Medulla oblongata (tissue), 1 donor: Measurements from ENCODE around the gene MAN2B2.
"Not testable (repeated sequence)": the region's sequence is repeated elsewhere in the genome, so short reads cannot be mapped to it uniquely, and the experiment has no call there.

ENCODE experiments used
- DNase-seq: peaks from one replicate; pipeline ENCODE4 v3.0.0-alpha.2; 2015; ENCODE audit errors: extremely low spot score

The MAN2B2 gene

GRCh38 chr4:6643141-6643847 is 68.3 kb downstream of the MAN2B2 start:
- no peak for DNase-seq

DNA sequence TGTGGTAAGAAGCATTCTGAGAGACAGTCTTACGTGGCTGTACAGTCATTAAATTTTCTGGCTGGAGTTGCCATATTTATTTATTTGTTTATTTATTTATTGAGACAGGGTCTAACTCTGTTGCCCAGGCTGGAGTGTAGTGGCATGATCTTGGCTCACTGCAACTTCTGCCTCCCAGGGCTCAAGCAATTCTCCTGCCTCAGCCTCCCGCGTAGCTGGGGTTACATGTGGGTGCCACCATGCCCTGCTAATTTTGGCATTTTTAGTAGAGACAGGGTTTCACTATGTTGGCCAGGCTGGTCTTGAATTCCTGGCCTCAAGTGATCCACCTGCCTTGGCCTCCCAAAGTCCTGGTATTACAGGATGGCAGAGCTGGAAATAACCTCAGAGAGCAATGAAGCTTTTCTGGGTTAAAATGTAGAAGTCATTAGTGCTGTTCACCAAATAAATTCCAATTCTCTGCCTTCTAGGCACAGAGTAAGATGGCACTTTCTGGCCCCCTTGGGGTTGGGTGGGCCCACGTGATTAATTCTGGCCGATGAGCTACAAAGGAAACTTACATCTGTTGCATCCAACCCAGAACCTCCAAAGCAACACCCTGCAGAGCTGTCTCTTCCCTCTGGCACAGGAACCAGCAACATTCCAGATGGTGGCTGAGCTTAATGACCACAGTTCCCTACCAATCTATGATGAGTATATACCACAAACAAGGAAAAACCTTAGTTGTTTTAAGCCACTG is 70.0 kb downstream of the MAN2B2 start:
- no peak for DNase-seq

DNA sequence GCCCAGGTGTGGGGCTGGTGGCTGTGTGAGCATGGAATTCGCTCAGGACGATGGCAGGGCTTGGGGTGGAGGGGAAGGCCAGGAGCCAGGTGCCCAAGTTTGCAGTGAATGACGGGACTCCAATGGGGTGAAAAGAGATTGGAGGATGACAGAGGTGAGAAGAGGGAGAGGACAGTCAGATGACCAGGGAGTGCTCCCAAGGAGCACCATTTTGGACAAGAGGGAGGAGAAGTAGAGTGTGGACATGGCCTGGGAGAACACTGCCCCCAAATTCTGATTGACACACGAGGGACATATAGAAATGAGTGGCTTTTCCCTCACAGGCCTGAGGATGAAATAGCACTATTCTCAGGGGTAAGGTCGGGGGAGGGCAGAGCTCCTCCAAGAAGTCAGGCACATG is 72.2 kb downstream of the MAN2B2 start:
- no peak for DNase-seq

- DNase-seq, result no peak
These were observed 72.7 kb downstream of the MAN2B2 start for GRCh38 chr4:6647582-6648230.

DNA sequence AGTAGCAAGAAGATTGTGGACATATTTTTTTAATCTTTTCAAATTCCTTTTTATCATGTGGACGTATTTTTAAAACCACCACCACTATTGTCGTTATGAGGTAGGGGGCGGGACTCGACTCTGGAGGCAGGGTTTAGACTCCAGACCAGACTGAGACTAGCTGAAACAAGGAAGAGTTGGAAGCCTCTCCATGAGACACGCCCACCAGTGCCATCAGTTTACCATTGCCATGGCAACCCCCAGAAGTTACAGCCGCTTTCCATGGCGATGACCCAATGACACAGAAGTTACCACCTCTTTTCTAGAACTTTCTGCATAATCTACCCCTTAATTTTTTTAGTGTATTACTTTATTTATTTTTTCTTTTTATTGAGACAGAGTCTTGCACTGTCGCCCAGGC is 74.2 kb downstream of the MAN2B2 start:
- no peak for DNase-seq

GRCh38 chr4:6654211-6654610 is 79.2 kb downstream of the MAN2B2 start:
- not testable (repeated sequence) for DNase-seq

DNA sequence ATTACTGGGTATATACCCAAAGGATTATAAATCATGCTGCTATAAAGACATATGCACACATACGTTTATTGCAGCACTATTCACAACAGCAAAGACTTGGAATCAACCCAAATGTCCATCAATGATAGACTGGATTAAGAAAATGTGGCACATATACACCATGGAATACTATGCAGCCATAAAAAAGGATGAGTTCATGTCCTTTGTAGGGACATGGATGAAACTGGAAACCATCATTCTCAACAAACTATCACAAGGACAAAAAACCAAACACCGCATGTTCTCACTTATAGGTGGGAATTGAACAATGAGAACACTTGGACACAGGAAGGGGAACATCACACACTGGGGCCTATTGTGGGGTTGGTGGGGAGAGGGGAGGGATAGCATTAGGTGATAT is 80.3 kb downstream of the MAN2B2 start:
- not testable (repeated sequence) for DNase-seq

- no peak for DNase-seq
These were observed 80.9 kb downstream of the MAN2B2 start for GRCh38 chr4:6655924-6656323.

DNA sequence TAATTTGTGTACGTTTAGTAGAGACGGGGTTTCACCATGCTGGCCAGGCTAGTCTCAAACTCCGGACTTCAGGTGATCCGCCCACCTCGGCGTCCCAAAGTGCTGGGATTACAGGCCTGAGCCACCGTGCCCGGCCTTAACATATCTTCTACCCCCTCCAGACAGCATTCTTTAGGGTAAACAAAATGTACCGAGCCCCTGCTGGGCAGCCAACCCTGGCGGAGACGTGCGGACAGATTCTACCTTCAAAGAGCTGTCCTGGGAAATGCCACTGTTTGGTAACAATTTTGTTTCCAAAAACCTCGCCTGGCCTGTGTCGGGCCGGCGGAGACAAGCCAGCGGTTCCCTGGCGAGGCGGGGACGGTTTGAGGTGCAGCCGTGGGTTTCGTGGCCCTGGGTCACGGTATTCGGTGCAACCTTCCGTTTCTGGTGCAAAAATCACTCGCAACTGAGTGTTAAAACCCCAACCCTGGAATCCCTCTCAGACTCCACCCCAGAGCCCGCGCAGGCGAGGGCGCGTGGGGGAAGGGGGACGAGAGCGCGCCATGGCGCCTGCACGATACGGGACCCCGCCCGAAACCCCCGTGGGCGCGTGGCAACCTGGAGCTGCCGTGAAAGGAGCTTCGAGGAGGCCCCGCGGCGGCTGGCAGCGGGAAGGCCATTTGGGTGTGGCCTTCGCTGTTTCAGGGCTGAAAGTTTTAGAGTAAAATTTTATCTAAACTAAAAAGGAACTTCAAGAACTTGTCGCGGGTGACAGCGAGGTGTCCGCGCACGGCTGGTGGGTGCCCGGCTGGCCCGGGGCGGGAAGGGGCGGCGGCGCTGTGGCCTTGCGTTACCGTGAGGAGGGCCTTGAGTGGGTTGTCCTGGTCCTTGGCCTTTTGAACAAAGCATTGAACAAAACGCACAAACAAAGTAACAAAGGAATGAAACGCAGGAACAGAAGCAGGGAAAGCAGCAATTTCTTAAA is 82.5 kb downstream of the MAN2B2 start:
- DNase-seq, result no peak

- no peak for DNase-seq
These were observed 83.2 kb downstream of the MAN2B2 start for GRCh38 chr4:6658209-6658595.

DNA sequence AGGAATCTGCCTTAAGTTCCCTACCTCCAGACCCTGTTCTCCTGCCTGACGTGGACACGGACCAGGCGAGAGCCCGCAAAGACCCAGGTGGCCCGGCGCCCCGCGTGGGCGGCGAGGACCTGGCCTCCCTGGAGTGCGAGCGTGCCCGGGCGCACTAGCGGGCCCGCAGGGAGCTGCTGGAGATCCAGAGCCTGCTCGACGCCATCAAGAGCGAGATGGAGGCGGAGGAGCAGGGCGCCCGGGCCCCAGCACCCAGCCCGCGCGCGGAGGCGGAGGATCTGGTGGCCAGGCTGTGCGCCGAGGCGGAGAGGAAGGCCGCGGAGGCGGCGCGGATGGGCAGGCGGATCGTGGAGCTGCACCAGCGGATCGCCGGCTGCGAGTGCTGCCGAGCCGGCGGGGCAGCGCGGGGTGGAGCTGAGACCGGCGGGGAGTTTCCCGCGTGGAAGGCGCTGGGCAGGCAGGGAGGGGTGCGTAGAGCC is 83.6 kb downstream of the MAN2B2 start:
- no peak for DNase-seq

- DNase-seq, result no peak
These were observed 84.9 kb downstream of the MAN2B2 start for GRCh38 chr4:6659897-6660296.

- no peak for DNase-seq
These were observed 85.4 kb downstream of the MAN2B2 start for GRCh38 chr4:6660430-6660829.

DNA sequence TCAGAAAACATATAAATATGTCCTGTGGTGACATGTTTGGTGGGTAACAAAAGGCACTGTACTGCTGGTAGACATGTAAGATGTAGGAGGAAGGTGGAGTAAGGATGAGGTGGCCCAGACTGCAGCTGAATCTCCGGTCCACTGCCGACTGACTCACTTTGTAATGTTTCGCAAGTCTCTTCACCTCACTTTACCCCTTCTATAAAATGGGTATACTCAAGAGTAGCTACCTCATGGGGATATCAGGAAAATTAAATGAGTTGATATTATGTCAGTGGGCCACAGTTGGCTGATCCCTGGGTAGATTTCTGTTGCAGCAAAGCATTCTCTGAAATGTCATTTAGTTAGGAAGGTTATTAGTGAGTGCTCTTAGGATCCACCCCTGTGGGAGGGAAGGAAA is 87.6 kb downstream of the MAN2B2 start:
- DNase-seq, result no peak

DNA sequence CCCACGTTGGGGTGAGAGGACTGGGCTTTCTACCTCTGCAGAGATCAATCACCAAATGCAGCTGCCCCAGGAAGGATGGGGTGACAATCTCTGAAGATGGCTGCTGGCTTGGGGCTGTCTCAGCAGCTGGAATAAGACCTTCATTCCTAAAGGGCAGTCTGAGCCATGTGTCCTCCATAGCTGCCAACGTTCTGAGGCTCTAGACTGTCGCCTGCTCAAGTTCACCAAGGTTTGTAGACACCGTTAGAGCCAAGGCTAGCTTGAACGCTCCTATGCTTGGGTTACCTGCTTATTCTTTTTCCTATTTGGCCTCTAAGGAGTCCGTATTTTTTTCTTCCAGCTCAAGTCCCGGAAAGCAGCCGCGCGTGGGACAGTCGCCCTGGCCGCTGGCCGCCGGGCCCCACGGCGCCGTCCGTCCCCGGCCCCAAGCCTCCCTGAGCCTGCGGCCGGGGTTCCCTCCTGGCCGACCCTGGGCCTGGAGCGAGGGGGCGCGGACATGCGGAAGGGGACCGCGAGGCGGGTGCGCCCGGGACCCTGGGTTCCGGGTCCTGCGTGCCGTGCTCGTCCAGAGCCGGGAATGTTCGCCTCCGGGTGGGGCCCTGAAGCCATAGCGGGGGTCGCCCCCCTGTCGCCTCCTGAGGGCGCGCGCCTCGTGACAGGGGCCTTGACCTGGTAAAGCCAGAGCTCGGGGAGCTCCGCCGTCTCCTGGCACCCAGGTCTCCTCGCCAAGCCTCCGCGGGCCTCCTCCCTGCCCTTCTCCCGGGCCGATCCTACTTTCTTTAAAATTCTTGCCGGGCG is 88.8 kb downstream of the MAN2B2 start:
- DNase-seq, result no peak

DNA sequence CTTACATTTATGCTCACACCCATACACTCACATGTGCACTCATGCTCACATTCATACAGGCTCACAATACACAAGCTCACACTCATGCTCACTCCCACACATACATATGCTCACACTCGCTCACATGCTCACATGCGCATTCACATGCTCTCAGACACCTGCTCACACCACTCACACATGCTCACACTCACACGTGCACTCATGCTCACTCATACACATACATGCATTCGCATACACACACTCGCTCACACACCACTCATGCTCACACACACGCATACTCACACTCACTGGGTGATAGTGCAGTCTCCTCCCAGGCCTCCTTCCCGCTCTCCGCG is 90.3 kb downstream of the MAN2B2 start:
- DNase-seq, result no peak

- DNase-seq, result no peak
These were observed 93.4 kb downstream of the MAN2B2 start for GRCh38 chr4:6668391-6668790.

DNA sequence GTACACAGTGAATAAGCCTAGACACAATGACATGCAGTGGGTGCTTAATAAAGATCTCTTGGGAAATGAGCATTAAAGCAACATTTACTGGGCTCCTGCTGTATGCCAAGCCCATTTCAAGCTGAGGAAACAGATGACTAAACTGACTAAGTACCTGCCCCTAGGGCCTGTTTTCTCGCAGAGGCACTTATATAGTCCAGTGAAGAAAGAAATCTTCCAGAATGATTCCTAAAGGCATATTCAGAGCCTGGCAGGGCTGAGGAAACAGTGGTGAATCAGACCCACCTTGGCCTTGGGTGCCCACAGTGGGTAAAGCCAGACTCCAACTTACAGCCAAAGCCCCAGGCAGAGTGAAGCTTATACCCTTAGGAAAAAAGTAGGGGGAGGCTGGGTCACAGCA is 96.7 kb downstream of the MAN2B2 start:
- DNase-seq, result no peak

GRCh38 chr4:6672131-6672530 is 97.1 kb downstream of the MAN2B2 start:
- DNase-seq, result no peak

DNA sequence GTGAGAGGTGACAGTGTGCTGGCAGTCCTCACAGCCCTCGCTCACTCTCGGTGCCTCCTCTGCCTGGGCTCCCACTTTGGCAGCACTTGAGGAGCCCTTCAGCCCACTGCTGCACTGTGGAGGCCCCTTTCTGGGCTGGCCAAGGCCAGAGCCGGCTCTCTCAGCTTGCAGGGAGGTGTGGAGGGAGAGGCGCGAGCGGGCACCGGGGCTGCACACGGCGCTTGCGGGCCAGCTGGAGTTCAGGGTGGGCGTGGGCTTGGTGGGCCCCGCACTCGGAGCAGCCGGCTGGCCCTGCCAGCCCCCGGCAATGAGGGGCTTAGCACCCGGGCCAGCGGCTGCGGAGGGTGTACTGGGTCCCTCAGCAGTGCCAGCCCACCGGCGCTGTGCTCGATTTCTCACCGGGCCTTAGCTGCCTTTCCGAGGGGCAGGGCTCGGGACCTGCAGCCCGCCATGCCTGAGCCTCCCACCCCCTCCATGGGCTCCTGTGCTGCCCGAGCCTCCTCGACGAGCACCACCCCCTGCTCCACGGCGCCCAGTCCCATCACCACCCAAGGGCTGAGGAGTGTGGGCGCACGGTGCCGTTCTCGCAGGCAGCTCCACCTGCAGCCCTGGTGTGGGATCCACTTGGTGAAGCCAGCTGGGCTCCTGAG is 97.7 kb downstream of the MAN2B2 start:
- not testable (repeated sequence) for DNase-seq
